GM21825 (cell line): Measurements from ENCODE around the gene CEBPA.
"Not testable (repeated sequence)": the region's sequence is repeated elsewhere in the genome, so short reads cannot be mapped to it uniquely, and the experiment has no call there.

Experiments
- ATAC-seq: cut with Tn5 transposase; IDR thresholded peaks from one replicate; pipeline ENCODE4 v1.9.1; 2021; ENCODE audit warnings: mild to moderate bottlenecking, moderate library complexity; ENCODE audit not compliant: unreplicated experiment

Gene CEBPA

DNA sequence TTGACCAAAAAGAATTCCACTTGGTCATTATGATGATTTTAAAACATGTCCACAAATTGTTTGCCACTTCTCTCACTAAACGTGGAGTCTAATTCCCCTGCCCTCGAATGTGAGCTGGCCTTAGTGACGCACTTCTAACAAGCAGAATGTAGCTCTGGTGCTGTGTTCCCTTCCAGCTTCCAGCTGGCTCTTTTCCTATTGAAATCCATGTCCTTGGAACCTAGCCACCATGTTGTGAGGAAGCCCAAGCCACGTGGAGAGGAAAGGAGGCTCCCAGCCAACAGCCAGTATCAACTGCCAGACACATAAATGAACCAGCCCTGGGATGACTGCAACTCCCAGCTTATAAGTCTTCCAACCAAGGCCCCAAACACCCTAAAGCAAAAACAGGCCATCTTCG is 23.6 kb upstream of the CEBPA start:
- ATAC-seq, result no peak

- no peak for ATAC-seq
Observed at GRCh38 chr19:33324628-33325027, 22.3 kb upstream of the CEBPA start.

- ATAC-seq, result no peak
Observed at GRCh38 chr19:33323093-33323820, 20.9 kb upstream of the CEBPA start.

DNA sequence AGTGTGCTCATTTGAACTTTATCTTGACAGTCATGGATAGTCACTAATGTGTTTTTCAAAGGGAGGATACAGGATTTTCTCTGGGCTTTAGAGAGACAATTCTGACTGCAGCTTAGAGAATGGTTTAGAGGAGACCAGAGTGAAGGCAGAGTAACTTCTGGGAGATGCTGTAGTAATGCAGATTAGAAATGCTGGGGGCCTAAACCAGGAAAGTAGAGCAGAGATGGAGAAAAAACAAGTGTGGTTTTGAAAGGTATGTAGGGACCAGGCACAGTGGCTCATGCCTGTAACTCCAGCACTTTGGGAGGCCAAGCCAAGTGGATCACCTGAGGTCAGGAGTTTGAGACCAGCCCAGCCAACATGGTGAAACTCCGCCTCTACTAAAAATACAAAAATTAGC is 18.3 kb upstream of the CEBPA start:
- ATAC-seq, result no peak

GRCh38 chr19:33317991-33318390 is 15.7 kb upstream of the CEBPA start:
- not testable (repeated sequence) for ATAC-seq

DNA sequence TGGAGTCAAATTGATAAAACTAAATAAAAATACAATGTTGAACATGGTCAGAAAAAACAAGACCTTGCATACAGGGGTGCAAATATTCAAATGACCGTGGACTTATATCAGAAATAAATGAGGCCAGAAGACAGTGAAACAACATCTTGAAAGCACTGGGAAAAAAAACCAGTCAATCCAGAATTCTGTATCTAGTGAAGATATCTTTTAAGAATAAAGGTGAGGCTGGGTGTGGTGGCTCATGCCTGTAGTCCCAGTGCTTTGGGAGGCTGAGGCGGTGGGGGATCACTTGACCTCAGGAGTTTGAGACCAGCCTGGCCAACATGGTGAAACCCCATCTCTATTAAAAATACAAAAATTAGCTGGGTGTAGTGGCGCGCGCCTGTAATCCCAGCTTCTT is 15.2 kb upstream of the CEBPA start:
- ATAC-seq, result no peak

DNA sequence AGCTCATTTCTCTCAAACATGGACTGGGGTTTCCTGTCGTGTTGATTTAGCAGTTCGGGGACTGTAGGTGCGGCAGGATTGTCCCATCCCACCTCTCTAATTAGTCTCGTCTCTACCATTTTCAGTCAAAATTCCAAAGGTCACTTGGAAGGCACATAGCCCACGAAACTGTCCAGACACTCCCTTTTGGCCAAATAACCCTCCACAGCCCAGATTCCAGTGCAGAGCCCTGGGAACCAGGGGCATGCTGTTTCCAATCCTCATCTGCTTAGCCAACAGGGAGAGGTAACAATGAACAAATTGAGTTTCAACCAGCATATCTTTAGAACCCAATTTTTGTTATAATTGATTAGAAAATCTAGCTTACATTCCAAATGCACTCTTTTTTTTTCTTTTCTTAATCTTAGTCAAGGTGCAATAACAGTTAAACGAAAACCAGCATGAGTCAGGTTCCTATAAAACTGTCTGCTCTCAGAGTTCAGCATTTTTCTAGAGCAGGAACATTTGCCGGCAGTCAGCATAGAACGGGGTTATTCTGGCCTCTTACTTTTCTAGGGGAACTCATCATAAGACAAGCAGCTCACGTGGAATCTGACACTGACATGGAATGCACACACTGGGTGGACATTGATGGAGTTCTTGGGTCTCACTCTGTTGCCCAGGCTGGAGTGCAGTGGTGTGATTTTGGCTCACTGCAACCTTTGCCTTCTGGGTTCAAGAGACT is 14.4 kb upstream of the CEBPA start:
- no peak for ATAC-seq

DNA sequence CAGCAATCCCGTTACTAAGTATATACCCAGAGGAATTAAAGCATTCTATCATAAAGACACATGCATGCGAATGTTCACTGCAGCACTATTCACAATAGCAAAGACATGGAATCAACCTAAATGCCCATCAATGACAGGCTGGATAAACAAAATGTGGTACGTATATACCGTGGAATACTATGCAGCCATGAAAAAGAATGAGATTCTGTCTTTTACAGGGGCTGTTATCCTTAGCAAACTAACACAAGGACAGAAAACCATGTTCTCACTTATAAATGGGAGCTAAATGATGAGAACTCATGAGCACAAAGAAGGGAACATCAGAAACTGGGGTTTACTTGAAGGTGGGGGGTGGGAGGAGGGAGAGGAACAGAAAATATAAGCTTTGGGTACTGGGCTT is 10.5 kb upstream of the CEBPA start:
- ATAC-seq, result not testable (repeated sequence)

DNA sequence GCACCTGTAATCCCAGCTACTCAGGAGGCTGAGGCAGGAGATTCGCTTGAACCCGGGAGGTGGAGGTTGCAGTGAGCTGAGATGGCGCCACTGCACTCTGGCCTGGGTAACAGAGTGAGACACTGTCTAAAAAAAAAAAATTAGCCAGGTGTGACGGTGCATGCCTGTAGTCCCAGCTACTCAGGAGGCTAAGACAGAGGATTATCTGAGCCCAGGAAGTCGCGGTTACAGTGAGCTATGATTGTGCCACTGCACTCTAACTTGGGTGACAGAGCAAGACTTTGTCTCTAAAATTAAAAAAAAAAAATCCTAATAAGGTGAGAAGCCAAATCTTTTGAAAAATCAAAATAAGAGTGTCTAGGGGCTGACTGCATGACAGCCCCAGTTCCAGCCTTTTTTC is 9.7 kb upstream of the CEBPA start:
- ATAC-seq, result no peak

- ATAC-seq, result no peak
Observed at GRCh38 chr19:33311326-33311682, 9.0 kb upstream of the CEBPA start.

GRCh38 chr19:33310606-33311325 is 8.4 kb upstream of the CEBPA start:
- no peak for ATAC-seq

DNA sequence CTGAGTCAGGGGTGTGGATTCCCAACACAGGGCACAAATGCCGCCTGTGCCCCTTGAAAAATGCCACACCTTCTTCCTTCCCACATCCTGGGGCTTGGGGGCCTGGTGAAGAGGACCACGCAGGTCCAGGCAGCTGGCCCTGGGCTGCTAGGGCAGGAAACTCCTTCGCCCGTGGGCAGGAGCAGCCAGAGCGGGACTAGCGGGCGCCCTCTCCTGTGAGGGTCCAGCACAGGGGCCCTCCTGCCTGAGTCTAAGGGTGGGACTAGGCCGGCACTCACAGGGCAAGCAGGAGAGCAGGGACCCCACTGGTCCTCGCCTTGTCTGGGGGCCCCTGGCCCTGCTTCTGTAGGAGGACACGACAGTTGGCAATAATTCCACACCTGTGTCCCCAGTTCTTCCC is 7.5 kb upstream of the CEBPA start:
- ATAC-seq, result no peak

DNA sequence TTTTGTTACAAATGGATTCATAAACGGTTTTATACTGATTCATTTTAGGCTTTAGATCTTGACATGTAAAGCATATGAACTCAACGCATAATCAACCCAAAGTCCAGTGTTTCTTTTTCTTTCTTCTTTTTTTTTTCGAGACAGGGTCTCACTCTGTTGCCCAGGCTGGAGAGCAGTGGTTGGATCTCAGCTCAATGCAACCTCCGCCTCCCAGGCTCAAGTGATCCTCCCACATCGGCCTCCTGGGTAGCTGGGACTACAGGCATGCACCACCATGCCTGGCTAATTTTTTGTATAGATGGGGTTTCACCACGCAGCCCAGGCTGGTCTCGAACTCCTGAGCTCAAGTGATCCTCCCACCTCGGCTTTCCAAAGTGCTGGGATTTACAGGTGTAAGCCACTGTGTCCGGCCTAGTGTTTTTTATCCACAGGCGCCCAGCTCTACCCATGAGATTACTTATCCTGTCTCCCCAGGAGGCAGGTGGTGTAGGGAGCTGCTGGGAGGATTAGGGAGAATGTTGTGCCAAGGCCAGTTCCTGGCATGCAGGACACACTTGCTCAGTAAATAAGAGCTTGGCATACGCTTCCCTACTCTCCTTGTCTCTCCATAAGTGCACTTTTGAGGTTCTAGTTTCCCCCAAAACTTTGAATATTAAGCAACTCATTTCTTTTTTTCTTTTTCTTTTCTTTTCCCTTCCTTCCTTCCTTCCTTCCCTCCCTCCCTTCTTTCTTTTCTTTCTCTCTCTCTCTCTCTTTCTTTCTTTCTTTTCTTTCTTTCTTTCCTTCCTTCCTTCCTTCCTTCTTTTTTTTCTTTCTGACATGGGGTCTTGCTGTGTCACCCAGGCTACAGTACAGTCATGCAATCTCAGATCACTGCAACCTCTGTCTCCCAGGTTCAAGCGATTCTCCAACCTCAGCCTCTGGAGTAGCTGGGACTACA is 4.8 kb upstream of the CEBPA start:
- no peak for ATAC-seq

DNA sequence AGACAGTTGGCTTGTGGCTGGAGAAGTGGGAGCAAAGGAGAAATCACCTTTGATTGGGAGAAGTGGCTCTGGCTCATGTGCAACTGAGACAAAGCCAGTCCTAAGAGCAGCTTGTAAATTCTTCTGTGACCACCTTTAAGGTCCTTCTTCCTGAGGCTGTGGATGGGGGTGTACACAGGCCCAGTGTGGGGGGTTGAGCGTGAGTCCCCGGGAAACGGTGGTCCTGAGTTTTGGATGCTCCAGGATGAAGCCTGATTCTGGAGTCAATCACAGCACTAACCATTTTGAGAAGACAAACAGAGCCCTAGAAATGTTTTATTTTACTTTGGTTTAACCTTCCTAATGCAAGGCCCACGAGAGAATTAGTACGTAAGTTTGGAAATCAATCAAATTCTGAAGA is 3.9 kb upstream of the CEBPA start:
- ATAC-seq, result no peak

- ATAC-seq, result no peak
Observed at GRCh38 chr19:33304760-33305647, 2.7 kb upstream of the CEBPA start.

DNA sequence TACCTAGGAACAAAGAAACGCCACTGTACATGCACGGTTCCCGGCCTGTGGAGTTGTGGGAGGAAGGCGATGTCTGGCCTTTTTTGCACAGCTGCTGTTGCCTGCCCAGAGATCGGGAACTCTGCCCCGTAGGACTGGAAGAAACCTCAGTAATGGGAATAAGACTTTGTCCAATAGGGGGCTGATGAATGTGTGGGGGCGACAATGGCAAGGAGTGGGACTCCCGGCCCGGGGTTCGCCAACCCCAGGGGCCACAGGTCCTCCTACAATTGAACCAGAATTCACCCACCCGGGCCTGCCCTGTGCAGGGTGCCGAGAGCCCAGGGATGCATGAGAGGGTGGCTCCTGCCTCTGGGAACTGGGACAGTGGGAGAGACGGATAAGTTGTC is 2.0 kb upstream of the CEBPA start:
- no peak for ATAC-seq

GRCh38 chr19:33303791-33304345 is 1.5 kb upstream of the CEBPA start:
- ATAC-seq, result no peak

DNA sequence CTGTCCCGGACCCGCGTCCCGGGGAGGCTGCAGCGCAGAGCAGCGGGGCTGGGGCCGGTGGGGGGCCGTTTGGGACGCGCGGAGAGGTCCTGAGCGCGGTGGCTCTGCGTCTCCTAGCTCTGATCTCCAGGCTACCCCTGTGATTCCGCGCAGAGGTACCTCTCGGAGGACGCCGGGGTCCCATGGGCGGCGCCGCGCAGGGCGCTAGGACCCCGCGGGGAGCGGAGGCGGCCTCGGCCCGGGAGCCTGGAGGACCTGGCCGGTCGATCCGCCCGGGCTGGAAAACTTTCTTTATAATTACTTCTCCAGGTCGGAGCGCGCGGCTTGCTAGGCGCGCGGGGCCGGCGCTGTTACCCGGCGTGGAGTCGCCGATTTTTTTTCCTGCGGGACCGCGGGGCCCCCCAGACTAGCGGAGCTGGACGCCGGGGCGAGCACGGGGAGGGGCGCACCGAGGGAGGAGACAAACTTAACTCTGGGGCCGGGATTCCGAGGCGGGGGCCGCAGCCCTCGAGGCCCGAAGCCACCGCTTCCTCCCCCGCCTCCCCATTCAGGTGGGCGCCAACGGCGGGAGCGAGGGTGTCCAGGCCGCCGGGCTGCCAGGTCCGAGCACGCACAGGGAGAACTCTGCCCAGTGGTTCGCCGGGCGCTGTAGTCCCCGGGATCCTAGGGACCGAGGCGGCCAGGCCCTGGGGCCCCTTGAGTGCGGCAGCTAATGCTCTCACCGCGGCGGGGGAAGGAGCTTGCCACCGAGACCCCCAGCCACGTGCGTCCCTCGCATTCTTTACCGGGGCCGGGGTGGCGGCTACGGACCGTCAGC is 848 bp upstream of the CEBPA start:
- ATAC-seq, result peak; percentile 12

GRCh38 chr19:33301900-33302174 is 497 bp downstream of the CEBPA start:
- no peak for ATAC-seq
